WTC11 (cell line): Measurements from ENCODE around the gene ZNF324B. TPM values are rescaled to one million over a fixed set of nuclear protein-coding genes. Genes with fewer than 3 reads are reported as not detected.
A peak's percentile ranks its signal among the peaks of the same experiment; 100 is the strongest.

ENCODE experiments used
- ATAC-seq: fragments of 200-7000 bp; cut with Tn5 transposase; 2 replicates; pipeline ENCODE4 v1.10.0; 2021; ENCODE audit warnings: mild to moderate bottlenecking, moderate library complexity
- CTCF ChIA-PET: fragments of 300-600 bp; sonication (Branson Sonifier 250); formaldehyde crosslinking; loops from one replicate; lab custom pipeline; 2021; ENCODE audit warnings: antibody characterized with exemption; lab: Charles Lee
- POLR2A ChIA-PET: fragments of 350-600 bp; sonication (Branson Sonifier 250); formaldehyde crosslinking; loops from one replicate; lab custom pipeline; 2021; ENCODE audit warnings: antibody characterized with exemption; lab: Charles Lee
- DNase-seq: peaks from one replicate; pipeline ENCODE4 v3.0.0; 2021; ENCODE audit warnings: low spot score
- H3K27ac Mint-ChIP-seq: 2 replicates; pipeline ENCODE4 v1.8.0; 2021; ENCODE audit warnings: mixed read lengths
- H3K27me3 Mint-ChIP-seq: 2 replicates; pipeline ENCODE4 v1.8.0; 2021; ENCODE audit warnings: low read depth, mild to moderate bottlenecking, moderate library complexity, mixed read lengths
- H3K36me3 Mint-ChIP-seq: 2 replicates; pipeline ENCODE4 v1.8.0; 2021; ENCODE audit warnings: mixed read lengths
- H3K4me1 Mint-ChIP-seq: 2 replicates; pipeline ENCODE4 v1.8.0; 2022; ENCODE audit warnings: mixed read lengths
- H3K4me3 Mint-ChIP-seq: 2 replicates; pipeline ENCODE4 v1.8.0; 2021; ENCODE audit warnings: mild to moderate bottlenecking, moderate library complexity, mixed read lengths
- H3K9me3 Mint-ChIP-seq: 2 replicates; pipeline ENCODE4 v1.8.0; 2021; ENCODE audit warnings: mixed read lengths
- ATF3 ChIP-seq: sonication (generic); formaldehyde crosslinking; conservative IDR thresholded peaks from 2 replicates; pipeline ENCODE4 v1.8.1; 2022; ENCODE audit warnings: mild to moderate bottlenecking, missing genetic modification reagents
- ELF4 ChIP-seq: sonication (generic); formaldehyde crosslinking; IDR thresholded peaks from 2 replicates; pipeline ENCODE4 v1.8.1; 2022; ENCODE audit warnings: low read depth, mild to moderate bottlenecking, moderate library complexity, missing genetic modification reagents
- FOXK1 ChIP-seq: sonication (generic); formaldehyde crosslinking; IDR thresholded peaks from 2 replicates; pipeline ENCODE4 v1.8.0; 2022; ENCODE audit warnings: mild to moderate bottlenecking, moderate library complexity, missing genetic modification reagents
- GRHL2 ChIP-seq: fragments of 250-450 bp; sonication (Bioruptor Pico); IDR thresholded peaks from 2 replicates; pipeline ENCODE4 v1.8.0; 2022; ENCODE audit warnings: mild to moderate bottlenecking, moderate library complexity; ENCODE audit not compliant: insufficient replicate concordance, severe bottlenecking
- KAT7 ChIP-seq: sonication (generic); formaldehyde crosslinking; IDR thresholded peaks from 2 replicates; pipeline ENCODE4 v1.8.1; 2023; ENCODE audit warnings: missing genetic modification reagents, mild to moderate bottlenecking, borderline replicate concordance
- MLX ChIP-seq: sonication (generic); formaldehyde crosslinking; IDR thresholded peaks from 2 replicates; pipeline ENCODE4 v1.8.1; 2023; ENCODE audit warnings: mild to moderate bottlenecking, missing genetic modification reagents, moderate library complexity
- MYBL2 ChIP-seq: sonication (generic); formaldehyde crosslinking; IDR thresholded peaks from 2 replicates; pipeline ENCODE4 v1.8.1; 2023; ENCODE audit warnings: mild to moderate bottlenecking, moderate library complexity, missing genetic modification reagents
- NR3C1 ChIP-seq: sonication (generic); formaldehyde crosslinking; conservative IDR thresholded peaks from 2 replicates; pipeline ENCODE4 v1.8.1; 2023; ENCODE audit warnings: low read depth, mild to moderate bottlenecking, missing genetic modification reagents
- OVOL2 ChIP-seq: fragments of 250-450 bp; sonication (Bioruptor Pico); IDR thresholded peaks from 2 replicates; pipeline ENCODE4 v1.9.0; 2021; ENCODE audit warnings: mild to moderate bottlenecking, borderline replicate concordance
- RELA ChIP-seq: sonication (generic); formaldehyde crosslinking; IDR thresholded peaks from 2 replicates; pipeline ENCODE4 v1.8.1; 2022; ENCODE audit warnings: missing genetic modification reagents, mild to moderate bottlenecking, borderline replicate concordance
- SMAD4 ChIP-seq: sonication (generic); formaldehyde crosslinking; IDR thresholded peaks from 2 replicates; pipeline ENCODE4 v1.8.0; 2022; ENCODE audit warnings: mild to moderate bottlenecking, missing genetic modification reagents
- USF1 ChIP-seq: sonication (generic); formaldehyde crosslinking; IDR thresholded peaks from 2 replicates; pipeline ENCODE4 v1.8.0; 2022; ENCODE audit warnings: mild to moderate bottlenecking, missing genetic modification reagents
- ZBTB43 ChIP-seq: sonication (generic); formaldehyde crosslinking; IDR thresholded peaks from 2 replicates; pipeline ENCODE4 v1.8.1; 2023; ENCODE audit warnings: mild to moderate bottlenecking, missing genetic modification reagents
- ZNF219 ChIP-seq: sonication (generic); formaldehyde crosslinking; IDR thresholded peaks from 2 replicates; pipeline ENCODE4 v1.8.0; 2023; ENCODE audit warnings: missing genetic modification reagents, mild to moderate bottlenecking, borderline replicate concordance
- ZNF232 ChIP-seq: sonication (generic); formaldehyde crosslinking; IDR thresholded peaks from 2 replicates; pipeline ENCODE4 v1.8.0; 2022; ENCODE audit warnings: mild to moderate bottlenecking, missing genetic modification reagents
- ZNF263 ChIP-seq: sonication (generic); formaldehyde crosslinking; IDR thresholded peaks from 2 replicates; pipeline ENCODE4 v1.8.1; 2022; ENCODE audit warnings: low read depth, mild to moderate bottlenecking, moderate library complexity, missing genetic modification reagents
- ZNF512 ChIP-seq: sonication (generic); formaldehyde crosslinking; IDR thresholded peaks from 2 replicates; pipeline ENCODE4 v1.8.1; 2022; ENCODE audit warnings: missing genetic modification reagents, borderline replicate concordance
- total RNA-seq: library from RNA; stranded (reverse); gene quantifications from 3 replicates; pipeline ENCODE4 v1.2.3, GENCODE V29; 2021
- TF ChIP-seq, protein P1 (sequence below): sonication (generic); formaldehyde crosslinking; IDR thresholded peaks from 2 replicates; pipeline ENCODE4 v1.8.0; 2022; ENCODE audit warnings: mild to moderate bottlenecking, missing genetic modification reagents
- TF ChIP-seq, protein P2 (sequence below): sonication (generic); formaldehyde crosslinking; IDR thresholded peaks from 2 replicates; pipeline ENCODE4 v1.8.0; 2022; ENCODE audit warnings: mild to moderate bottlenecking, missing genetic modification reagents
- TF ChIP-seq, protein P3 (sequence below): sonication (generic); formaldehyde crosslinking; IDR thresholded peaks from 2 replicates; pipeline ENCODE4 v1.8.0; 2023; ENCODE audit warnings: mild to moderate bottlenecking, missing genetic modification reagents
- TF ChIP-seq, protein P4 (sequence below): sonication (generic); formaldehyde crosslinking; IDR thresholded peaks from 2 replicates; pipeline ENCODE4 v1.8.1; 2022; ENCODE audit warnings: low read depth, mild to moderate bottlenecking, moderate library complexity, missing genetic modification reagents, borderline replicate concordance

The ZNF324B gene
- total RNA-seq, 1 experiment from 2014 or later: 4.0 TPM

- TF ChIP-seq, protein P1, sequence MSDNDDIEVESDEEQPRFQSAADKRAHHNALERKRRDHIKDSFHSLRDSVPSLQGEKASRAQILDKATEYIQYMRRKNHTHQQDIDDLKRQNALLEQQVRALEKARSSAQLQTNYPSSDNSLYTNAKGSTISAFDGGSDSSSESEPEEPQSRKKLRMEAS: no peak
- TF ChIP-seq OVOL2 (CRISPR knock-in tag): no peak
- no peak for TF ChIP-seq ZNF512 (CRISPR knock-in tag)
Observed at GRCh38 chr19:58474997-58475713, 23.7 kb downstream of the ZNF324B start (continued).

GRCh38 chr19:58475714-58476497 is 24.5 kb downstream of the ZNF324B start, which contains the start of gene ZNF446:
TSS of gene ZNF446 (plus strand) at chr19:58476352. CDS start at chr19:58477219, 867 bp downstream.
- Mint-ChIP-seq H3K4me3 (peak within 1 kb of the TSS; percentile 89), H3K27ac (peak within 1 kb of the TSS; percentile 98), H3K27me3 (no peaks in the 10 kb centered on the region; the same call in none of the 2 replicates), H3K4me1 (peaks cover 9% of the 10 kb centered on the region), H3K9me3 (no peaks in the 10 kb centered on the region), H3K36me3 (no peaks in the 10 kb centered on the region)
- CTCF ChIA-PET: interaction anchor here (1.0 to 1.6 kb wide), 3 partner anchors 20 to 44 kb away, joined by 4 to 7 read pairs (median 7); partner anchors contain the start of gene ZBTB45
- DNase-seq (peak; percentile 96), ATAC-seq (peak; percentile 86)
- POLR2A ChIA-PET: interaction anchor here (0.8 to 1.2 kb wide), 2 partner anchors 24 to 44 kb away, joined by 3 to 5 read pairs; partner anchors contain the start of gene ZBTB45
- TF ChIP-seq OVOL2 (CRISPR knock-in tag) (no peak), ZNF232 (CRISPR knock-in tag) (0 out of 2 replicates have a peak, but pooled peaks have one; percentile 51), RELA (CRISPR knock-in tag) (no peak), ATF3 (CRISPR knock-in tag) (no peak), ZNF263 (CRISPR knock-in tag) (no peak), ZBTB43 (CRISPR knock-in tag) (0 out of 2 replicates have a peak, but pooled peaks have one; percentile 14), FOXK1 (CRISPR knock-in tag) (peak; percentile 85; the same call in 1 of the 2 replicates), MLX (CRISPR knock-in tag) (no peak), KAT7 (no peak), GRHL2 (CRISPR knock-in tag) (no peak), ELF4 (no peak), NR3C1 (CRISPR knock-in tag) (0 out of 2 replicates have a peak, but pooled peaks have one; percentile 47), SMAD4 (CRISPR knock-in tag) (no peak), MYBL2 (CRISPR knock-in tag) (0 out of 2 replicates have a peak, but pooled peaks have one; percentile 18), ZNF219 (CRISPR knock-in tag) (no peak), USF1 (no peak)
- TF ChIP-seq, protein P2, sequence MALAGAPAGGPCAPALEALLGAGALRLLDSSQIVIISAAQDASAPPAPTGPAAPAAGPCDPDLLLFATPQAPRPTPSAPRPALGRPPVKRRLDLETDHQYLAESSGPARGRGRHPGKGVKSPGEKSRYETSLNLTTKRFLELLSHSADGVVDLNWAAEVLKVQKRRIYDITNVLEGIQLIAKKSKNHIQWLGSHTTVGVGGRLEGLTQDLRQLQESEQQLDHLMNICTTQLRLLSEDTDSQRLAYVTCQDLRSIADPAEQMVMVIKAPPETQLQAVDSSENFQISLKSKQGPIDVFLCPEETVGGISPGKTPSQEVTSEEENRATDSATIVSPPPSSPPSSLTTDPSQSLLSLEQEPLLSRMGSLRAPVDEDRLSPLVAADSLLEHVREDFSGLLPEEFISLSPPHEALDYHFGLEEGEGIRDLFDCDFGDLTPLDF (CRISPR knock-in tag): no peak
- TF ChIP-seq, protein P3, sequence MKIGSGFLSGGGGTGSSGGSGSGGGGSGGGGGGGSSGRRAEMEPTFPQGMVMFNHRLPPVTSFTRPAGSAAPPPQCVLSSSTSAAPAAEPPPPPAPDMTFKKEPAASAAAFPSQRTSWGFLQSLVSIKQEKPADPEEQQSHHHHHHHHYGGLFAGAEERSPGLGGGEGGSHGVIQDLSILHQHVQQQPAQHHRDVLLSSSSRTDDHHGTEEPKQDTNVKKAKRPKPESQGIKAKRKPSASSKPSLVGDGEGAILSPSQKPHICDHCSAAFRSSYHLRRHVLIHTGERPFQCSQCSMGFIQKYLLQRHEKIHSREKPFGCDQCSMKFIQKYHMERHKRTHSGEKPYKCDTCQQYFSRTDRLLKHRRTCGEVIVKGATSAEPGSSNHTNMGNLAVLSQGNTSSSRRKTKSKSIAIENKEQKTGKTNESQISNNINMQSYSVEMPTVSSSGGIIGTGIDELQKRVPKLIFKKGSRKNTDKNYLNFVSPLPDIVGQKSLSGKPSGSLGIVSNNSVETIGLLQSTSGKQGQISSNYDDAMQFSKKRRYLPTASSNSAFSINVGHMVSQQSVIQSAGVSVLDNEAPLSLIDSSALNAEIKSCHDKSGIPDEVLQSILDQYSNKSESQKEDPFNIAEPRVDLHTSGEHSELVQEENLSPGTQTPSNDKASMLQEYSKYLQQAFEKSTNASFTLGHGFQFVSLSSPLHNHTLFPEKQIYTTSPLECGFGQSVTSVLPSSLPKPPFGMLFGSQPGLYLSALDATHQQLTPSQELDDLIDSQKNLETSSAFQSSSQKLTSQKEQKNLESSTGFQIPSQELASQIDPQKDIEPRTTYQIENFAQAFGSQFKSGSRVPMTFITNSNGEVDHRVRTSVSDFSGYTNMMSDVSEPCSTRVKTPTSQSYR: no peak
- TF ChIP-seq, protein P4, sequence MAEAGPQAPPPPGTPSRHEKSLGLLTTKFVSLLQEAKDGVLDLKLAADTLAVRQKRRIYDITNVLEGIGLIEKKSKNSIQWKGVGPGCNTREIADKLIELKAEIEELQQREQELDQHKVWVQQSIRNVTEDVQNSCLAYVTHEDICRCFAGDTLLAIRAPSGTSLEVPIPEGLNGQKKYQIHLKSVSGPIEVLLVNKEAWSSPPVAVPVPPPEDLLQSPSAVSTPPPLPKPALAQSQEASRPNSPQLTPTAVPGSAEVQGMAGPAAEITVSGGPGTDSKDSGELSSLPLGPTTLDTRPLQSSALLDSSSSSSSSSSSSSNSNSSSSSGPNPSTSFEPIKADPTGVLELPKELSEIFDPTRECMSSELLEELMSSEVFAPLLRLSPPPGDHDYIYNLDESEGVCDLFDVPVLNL (CRISPR knock-in tag): no peak
